Endothelial cell (in vitro differentiated cells): ENCODE data around the gene EMX1. TPM values are rescaled to one million over a fixed set of nuclear protein-coding genes. Genes with fewer than 3 reads are reported as not detected.

Source experiments
- DNase-seq: peaks from one replicate; pipeline ENCODE4 v3.0.0; 2021; ENCODE audit warnings: low spot score
- H3K27ac Mint-ChIP-seq: one replicate; pipeline ENCODE4 v1.8.0; 2021; ENCODE audit warnings: mixed read lengths, inconsistent platforms; ENCODE audit not compliant: unreplicated experiment
- H3K27me3 Mint-ChIP-seq: one replicate; pipeline ENCODE4 v1.8.0; 2021; ENCODE audit warnings: mild to moderate bottlenecking, moderate library complexity, mixed read lengths, inconsistent platforms; ENCODE audit not compliant: unreplicated experiment
- H3K36me3 Mint-ChIP-seq: one replicate; pipeline ENCODE4 v1.8.0; 2021; ENCODE audit warnings: mild to moderate bottlenecking, low read depth, mixed read lengths, inconsistent platforms; ENCODE audit not compliant: unreplicated experiment
- H3K4me1 Mint-ChIP-seq: one replicate; pipeline ENCODE4 v1.8.0; 2021; ENCODE audit warnings: mild to moderate bottlenecking, mixed read lengths, inconsistent platforms; ENCODE audit not compliant: unreplicated experiment
- H3K4me3 Mint-ChIP-seq: one replicate; pipeline ENCODE4 v1.8.0; 2021; ENCODE audit warnings: mild to moderate bottlenecking, mixed read lengths, inconsistent platforms; ENCODE audit not compliant: unreplicated experiment
- H3K9me3 Mint-ChIP-seq: one replicate; pipeline ENCODE4 v1.8.0; 2021; ENCODE audit warnings: mixed read lengths, inconsistent platforms; ENCODE audit not compliant: unreplicated experiment
- total RNA-seq: library from RNA; stranded (reverse); fragmentation: NEBNext Ultra II Directional; extraction: Animal tissue kit (Norgen Biotek cat#: 25700); gene quantifications from one replicate; pipeline ENCODE4 v1.2.1, GENCODE V29; 2021; ENCODE audit not compliant: unreplicated experiment
- TF ChIP-seq, protein P1 (sequence below): fragments of 200-600 bp; sonication (generic); IDR thresholded peaks from one replicate; pipeline ENCODE4 v1.5.0; 2021; ENCODE audit warnings: antibody characterized with exemption; ENCODE audit not compliant: unreplicated experiment

EMX1 gene
- total RNA-seq, 1 donor from 2014 or later: 3.7 TPM

DNA sequence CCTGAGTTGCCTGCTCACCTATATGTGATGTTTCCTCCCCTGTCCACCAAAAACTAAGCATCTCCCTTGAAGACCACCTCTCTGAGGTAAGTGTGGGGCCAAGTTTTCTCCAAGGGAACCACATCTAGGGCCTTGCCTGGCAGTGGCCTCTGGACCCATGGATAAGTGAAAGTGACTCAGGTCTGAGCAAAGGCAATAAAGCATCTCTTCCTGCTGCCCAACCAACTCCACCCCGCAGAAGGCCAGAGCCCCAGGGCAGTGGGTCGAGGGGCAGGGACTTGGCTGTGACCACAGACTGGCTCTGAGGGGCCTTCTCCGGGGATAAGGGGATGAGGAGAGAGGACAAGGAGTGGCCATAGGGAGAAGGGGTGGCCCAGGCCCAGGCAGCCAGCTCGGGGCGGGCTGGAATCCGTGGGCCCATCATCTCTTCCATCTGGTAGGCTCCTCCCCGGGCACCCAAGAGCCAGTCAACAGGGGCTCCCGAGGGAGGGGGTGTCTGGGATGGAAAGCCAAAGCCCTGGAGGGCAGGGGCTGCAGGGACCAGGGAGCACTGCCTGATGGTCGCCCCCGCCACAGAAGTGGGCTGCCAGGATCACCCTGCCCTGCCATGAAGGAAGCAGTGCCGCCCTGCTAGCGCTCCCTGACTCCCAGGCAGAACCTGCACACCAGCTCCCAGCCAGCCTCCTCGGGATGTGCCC is 33.4 kb downstream of the EMX1 start:
- TF ChIP-seq, protein P1, sequence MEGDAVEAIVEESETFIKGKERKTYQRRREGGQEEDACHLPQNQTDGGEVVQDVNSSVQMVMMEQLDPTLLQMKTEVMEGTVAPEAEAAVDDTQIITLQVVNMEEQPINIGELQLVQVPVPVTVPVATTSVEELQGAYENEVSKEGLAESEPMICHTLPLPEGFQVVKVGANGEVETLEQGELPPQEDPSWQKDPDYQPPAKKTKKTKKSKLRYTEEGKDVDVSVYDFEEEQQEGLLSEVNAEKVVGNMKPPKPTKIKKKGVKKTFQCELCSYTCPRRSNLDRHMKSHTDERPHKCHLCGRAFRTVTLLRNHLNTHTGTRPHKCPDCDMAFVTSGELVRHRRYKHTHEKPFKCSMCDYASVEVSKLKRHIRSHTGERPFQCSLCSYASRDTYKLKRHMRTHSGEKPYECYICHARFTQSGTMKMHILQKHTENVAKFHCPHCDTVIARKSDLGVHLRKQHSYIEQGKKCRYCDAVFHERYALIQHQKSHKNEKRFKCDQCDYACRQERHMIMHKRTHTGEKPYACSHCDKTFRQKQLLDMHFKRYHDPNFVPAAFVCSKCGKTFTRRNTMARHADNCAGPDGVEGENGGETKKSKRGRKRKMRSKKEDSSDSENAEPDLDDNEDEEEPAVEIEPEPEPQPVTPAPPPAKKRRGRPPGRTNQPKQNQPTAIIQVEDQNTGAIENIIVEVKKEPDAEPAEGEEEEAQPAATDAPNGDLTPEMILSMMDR: no peak
- DNase-seq: no peak
- Mint-ChIP-seq H3K4me1 (peaks cover 21% of the 10 kb centered on the region), H3K9me3 (no peaks in the 10 kb centered on the region), H3K27me3 (peaks cover 9% of the 10 kb centered on the region), H3K27ac (no peak overlapping the region), H3K36me3 (peaks cover 9% of the 10 kb centered on the region), H3K4me3 (no peak overlapping the region)

DNA sequence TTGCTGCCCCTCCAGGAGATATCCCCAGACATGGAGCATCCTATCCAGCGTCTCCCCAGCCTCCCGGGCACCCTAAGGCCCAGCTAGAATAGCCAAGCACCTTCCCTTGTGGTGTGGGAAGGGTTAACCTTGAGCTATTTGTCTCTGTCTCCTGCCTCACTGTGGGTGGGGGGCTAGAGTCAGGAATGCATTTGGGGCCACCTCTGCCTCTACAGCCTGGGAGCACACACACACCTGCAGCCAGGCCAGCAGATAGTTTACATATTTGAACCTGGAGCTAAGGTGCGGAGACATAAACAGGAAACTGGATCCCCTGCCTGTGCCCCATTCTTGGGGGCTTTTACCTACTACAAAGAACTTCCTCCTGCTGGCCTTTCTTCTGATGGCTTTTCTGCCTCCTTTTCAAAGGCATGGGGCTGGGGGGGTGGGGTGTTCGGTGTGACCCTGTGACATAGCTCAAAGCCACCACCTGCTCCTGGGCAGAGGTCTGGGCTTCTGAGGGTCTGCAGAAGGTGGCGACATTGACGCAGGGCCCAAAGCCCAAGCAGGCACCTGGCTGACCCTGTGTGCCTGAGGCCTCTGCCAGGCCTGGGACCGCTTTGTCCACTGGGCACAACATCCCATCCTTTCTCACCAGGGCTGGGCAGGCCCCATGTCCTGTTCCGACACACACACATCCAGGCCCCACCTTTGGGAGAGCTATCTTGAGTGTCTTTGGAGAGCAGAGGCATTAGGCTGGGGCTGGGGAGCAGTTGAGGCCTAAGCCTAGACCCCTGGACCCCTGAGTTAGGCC is 34.2 kb downstream of the EMX1 start:
- TF ChIP-seq, protein P1: no peak
- no peak overlapping the region for H3K4me3 Mint-ChIP-seq
- peaks cover 8% of the 10 kb centered on the region for H3K27me3 Mint-ChIP-seq
- peaks cover 9% of the 10 kb centered on the region for H3K36me3 Mint-ChIP-seq
- no peak for DNase-seq
- H3K4me1 Mint-ChIP-seq: peaks cover 21% of the 10 kb centered on the region
- H3K27ac Mint-ChIP-seq: no peak overlapping the region
- H3K9me3 Mint-ChIP-seq: no peaks in the 10 kb centered on the region

DNA sequence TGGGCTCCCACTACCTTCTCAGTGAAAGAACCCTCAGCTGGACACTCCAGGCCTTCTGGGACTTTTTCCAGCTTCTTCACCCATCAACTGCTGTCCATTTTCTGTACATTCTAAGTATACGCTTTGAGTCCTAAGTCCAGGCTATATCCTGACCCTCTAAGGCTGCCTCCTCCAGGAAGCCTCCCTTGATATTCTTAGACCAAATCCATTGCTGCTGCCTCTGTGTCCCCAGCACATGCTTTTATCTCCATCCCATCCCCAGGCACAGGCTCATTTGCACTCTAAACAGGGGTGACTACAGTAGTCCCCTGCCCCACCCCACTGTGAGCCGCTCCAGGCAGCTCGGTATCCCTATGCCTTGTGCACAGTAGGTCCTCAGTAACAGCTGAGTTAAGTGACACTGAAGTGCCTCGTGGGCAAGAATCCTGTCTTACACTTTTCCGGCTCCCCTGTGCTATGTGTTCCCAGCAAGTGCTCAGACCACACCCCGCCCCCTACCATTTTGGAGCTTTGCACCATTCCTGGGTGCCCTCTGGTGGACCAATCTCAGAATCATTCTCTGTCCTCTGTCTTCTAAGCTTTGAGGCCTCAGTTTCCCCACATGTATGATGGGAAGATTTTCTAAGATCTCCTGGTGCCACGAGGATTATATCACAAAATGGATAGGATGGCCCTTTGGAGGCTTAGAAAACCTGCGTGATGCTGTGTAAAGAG is 34.9 kb downstream of the EMX1 start:
- peaks cover 16% of the 10 kb centered on the region for H3K36me3 Mint-ChIP-seq
- DNase-seq: no peak
- H3K4me3 Mint-ChIP-seq: peak overlapping the region; percentile 65
- peaks cover 19% of the 10 kb centered on the region for H3K4me1 Mint-ChIP-seq
- TF ChIP-seq, protein P1: no peak
- peaks cover 6% of the 10 kb centered on the region for H3K27me3 Mint-ChIP-seq
- H3K27ac Mint-ChIP-seq: peak overlapping the region; percentile 48
- H3K9me3 Mint-ChIP-seq: no peaks in the 10 kb centered on the region

DNA sequence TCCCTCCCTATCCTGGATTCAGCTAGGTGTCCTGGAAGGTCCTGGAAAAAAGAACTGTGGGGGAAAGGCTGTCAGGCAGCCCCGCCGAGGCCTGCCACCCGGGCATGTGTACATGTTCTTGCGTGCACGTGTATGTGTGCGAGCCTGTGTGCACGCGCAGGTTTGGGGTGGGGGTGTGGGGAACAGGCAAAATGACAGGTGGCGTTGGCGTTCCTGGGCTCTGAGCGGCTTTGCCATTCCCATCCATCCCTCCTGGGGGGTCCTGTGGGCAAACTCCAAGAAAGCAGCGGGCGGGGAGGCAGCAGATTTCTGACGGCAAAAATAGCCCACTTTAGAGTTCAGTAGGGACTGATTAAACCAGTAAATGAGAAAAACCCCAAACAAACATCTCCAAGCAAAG is 35.6 kb downstream of the EMX1 start:
- TF ChIP-seq, protein P1: no peak
- Mint-ChIP-seq H3K27me3 (peaks cover 6% of the 10 kb centered on the region), H3K4me1 (peaks cover 19% of the 10 kb centered on the region), H3K36me3 (peaks cover 21% of the 10 kb centered on the region), H3K27ac (no peak overlapping the region), H3K4me3 (no peak overlapping the region), H3K9me3 (no peaks in the 10 kb centered on the region)
- DNase-seq: no peak
